Measurements from ENCODE around the gene BNIPL.

DNA sequence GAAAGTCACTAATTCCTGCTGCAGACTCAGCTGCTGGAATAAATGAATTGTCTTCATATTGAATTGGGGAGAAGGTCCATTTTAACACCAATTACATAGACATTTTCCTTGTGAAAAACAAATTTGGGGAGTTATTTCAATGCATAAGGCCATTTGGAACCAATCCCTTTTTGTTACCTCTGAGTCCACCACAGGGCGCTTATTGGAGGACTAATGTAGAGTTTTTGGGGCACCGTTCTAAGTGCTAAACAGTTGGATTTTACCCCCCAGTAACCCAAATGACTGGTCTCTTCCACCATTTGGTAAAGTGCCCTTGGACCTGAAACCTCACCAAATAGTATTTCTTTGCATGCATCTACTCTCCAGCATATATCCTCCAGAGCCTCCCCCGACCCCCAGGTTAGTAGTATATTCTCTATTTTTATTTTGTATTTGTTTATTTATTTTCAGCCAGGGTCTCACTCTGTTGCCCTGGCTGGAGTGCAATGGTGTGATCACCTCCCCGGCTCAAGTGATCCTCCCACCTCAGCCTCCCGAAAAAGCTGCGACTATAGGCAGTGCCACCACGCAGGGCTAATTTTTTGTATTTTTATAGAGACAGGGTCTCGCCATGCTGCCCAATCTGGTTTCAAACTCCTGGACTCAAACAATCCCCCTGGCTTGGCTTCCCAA lies 26.6 kb upstream of the BNIPL start:
- TF ChIP-seq, protein P1, sequence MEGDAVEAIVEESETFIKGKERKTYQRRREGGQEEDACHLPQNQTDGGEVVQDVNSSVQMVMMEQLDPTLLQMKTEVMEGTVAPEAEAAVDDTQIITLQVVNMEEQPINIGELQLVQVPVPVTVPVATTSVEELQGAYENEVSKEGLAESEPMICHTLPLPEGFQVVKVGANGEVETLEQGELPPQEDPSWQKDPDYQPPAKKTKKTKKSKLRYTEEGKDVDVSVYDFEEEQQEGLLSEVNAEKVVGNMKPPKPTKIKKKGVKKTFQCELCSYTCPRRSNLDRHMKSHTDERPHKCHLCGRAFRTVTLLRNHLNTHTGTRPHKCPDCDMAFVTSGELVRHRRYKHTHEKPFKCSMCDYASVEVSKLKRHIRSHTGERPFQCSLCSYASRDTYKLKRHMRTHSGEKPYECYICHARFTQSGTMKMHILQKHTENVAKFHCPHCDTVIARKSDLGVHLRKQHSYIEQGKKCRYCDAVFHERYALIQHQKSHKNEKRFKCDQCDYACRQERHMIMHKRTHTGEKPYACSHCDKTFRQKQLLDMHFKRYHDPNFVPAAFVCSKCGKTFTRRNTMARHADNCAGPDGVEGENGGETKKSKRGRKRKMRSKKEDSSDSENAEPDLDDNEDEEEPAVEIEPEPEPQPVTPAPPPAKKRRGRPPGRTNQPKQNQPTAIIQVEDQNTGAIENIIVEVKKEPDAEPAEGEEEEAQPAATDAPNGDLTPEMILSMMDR (IDR thresholded peaks at IDR 0.05 in 4 of 5, conservative IDR thresholded peaks at IDR 0.05 in 1 of 5), result no peak
- TF ChIP-seq POLR2A (IDR thresholded peaks at IDR 0.05), result no peak
